NB4 (cell line): Measurements from ENCODE around the gene ITPR3.

ENCODE experiments used
- MYC ChIP-seq: IDR thresholded peaks from 2 replicates; pipeline ENCODE4 v1.6.1; 2011; ENCODE audit warnings: low read depth, low read length
- POLR2A ChIP-seq: IDR thresholded peaks from 2 replicates; pipeline ENCODE4 v1.6.1; 2011; ENCODE audit warnings: mild to moderate bottlenecking; ENCODE audit not compliant: insufficient read length; ENCODE audit errors: extremely low read depth
- TF ChIP-seq, protein P1 (sequence below): IDR thresholded peaks from one replicate; pipeline ENCODE4 v1.5.1; 2012; ENCODE audit warnings: low read depth, low read length
- TF ChIP-seq, protein P2 (sequence below): IDR thresholded peaks from 2 replicates; pipeline ENCODE4 v1.6.1; 2011; ENCODE audit warnings: low read depth, low read length

DNA sequence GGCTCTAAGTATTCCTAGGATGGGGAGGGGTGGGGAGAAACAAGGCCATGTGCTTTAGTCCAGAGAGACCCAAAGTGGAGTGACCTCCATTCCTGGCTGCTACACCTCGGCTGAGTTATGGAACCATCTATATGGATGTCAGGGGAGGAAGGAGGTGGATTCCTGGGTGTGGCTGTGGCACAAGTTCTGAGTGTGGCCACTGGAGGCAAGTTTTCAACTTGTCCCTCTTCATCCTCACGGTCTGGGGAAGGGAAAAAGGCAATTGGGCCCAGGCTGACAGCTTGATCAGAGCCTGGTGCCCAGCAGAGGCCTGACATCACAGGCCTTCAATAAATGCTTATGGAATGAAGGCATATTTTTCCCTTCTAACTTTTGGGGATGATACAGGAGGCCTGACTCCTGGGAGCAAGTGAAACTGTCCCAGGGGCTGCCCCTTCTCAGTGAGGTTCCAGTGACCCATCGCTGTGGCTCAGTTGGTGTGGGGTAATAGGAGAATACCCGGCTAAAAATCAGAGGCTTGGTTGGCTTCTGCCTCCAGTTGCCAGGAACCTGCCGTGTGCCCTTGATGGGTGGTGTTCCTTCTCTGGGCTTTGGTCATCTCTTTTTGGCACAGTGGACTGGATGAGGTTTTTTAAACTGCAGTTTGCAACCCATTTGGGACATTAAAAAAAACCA lies 1.8 kb upstream of the ITPR3 start:
- TF ChIP-seq, protein P1, sequence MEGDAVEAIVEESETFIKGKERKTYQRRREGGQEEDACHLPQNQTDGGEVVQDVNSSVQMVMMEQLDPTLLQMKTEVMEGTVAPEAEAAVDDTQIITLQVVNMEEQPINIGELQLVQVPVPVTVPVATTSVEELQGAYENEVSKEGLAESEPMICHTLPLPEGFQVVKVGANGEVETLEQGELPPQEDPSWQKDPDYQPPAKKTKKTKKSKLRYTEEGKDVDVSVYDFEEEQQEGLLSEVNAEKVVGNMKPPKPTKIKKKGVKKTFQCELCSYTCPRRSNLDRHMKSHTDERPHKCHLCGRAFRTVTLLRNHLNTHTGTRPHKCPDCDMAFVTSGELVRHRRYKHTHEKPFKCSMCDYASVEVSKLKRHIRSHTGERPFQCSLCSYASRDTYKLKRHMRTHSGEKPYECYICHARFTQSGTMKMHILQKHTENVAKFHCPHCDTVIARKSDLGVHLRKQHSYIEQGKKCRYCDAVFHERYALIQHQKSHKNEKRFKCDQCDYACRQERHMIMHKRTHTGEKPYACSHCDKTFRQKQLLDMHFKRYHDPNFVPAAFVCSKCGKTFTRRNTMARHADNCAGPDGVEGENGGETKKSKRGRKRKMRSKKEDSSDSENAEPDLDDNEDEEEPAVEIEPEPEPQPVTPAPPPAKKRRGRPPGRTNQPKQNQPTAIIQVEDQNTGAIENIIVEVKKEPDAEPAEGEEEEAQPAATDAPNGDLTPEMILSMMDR = no peak
- TF ChIP-seq POLR2A (no peak), MYC (no peak)
- TF ChIP-seq, protein P2, sequence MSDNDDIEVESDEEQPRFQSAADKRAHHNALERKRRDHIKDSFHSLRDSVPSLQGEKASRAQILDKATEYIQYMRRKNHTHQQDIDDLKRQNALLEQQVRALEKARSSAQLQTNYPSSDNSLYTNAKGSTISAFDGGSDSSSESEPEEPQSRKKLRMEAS = no peak
